Peyer's patch (tissue), 4 donors: ENCODE results near the gene GABRE. TPM values are rescaled to one million over a fixed set of nuclear protein-coding genes. Genes with fewer than 3 reads are reported as not detected.
"Not testable (repeated sequence)": the region's sequence is repeated elsewhere in the genome, so short reads cannot be mapped to it uniquely, and the experiment has no call there.

ENCODE experiments used
- DNase-seq, 3 donors: peaks; one replicate each; pipeline ENCODE4 v3.0.0-alpha.2; 2017 to 2019
- H3K27ac ChIP-seq, 4 donors: fragments of 200-600 bp; sonication (generic); one replicate each; pipeline ENCODE4 v1.5.1; 2016 to 2019
- H3K27me3 ChIP-seq, 2 donors: fragments of 200-600 bp; sonication (generic); one replicate each; pipeline ENCODE4 v1.5.1; 2019
- H3K36me3 ChIP-seq, 3 donors: fragments of 200-600 bp; sonication (generic); one replicate each; pipeline ENCODE4 v1.5.1; 2016 to 2019
- H3K4me1 ChIP-seq, 4 donors: fragments of 200-600 bp; sonication (generic); one replicate each; pipeline ENCODE4 v1.5.1; 2016 to 2019
- H3K4me3 ChIP-seq, 4 donors: fragments of 200-600 bp; sonication (generic); 1 replicate in 3 of 4; 2 replicates in 1 of 4; pipeline ENCODE4 v1.5.1; 2016 to 2019; ENCODE audit warnings: mild to moderate bottlenecking in 1 of 4
- H3K9me3 ChIP-seq, 4 donors: fragments of 200-600 bp; sonication (generic); one replicate each; pipeline ENCODE4 v1.5.1; 2016 to 2019; ENCODE audit warnings: mild to moderate bottlenecking in 1 of 4
- POLR2A ChIP-seq, 2 donors: fragments of 450-650 bp; IDR thresholded peaks; one replicate each; pipeline ENCODE4 v1.5.1; 2017; ENCODE audit warnings: antibody characterized with exemption in 2 of 2, mild to moderate bottlenecking in 2 of 2, moderate library complexity in 2 of 2
- total RNA-seq, 4 donors: library from RNA; depleted of rRNA; stranded (reverse); fragments of >200 nt; gene quantifications; one replicate each; pipeline ENCODE4 v1.1.0, GENCODE V29; 2016
- TF ChIP-seq, protein P1 (sequence below), 6 experiments: fragments of 450-650 bp in 4 of 6; fragments of 200-600 bp in 2 of 6; sonication (generic) in 1 of 6; IDR thresholded peaks; one replicate each; pipeline ENCODE4 v1.5.1; 2017 to 2019; ENCODE audit warnings: antibody characterized with exemption in 6 of 6, mild to moderate bottlenecking in 3 of 6, moderate library complexity in 1 of 6

The GABRE gene
- total RNA-seq, 4 donors from 2014 or later = 59.4 to 207 (median 126) TPM

DNA sequence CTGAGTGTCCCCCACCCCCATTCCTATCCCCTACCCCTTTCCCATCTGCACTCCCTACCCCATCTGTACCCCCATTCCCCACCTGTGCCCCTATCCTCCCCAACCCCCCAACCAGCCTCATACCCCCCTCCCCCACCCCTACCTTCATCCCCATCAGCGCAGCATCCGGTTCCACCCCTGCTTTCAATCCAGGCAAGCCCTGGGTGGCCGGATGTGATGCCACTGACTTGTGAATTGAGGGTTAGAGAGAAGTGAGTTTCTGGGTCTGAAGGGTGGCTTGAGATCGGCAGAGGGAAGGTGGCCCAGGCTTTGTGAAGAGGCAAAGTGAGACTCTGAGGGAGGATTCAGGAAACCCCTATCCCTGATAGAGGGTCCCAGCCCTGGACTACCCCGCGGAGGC, 53.9 kb downstream of the GABRE start:
- H3K4me1 ChIP-seq = no peaks in the 10 kb centered on the region
- TF ChIP-seq, protein P1, sequence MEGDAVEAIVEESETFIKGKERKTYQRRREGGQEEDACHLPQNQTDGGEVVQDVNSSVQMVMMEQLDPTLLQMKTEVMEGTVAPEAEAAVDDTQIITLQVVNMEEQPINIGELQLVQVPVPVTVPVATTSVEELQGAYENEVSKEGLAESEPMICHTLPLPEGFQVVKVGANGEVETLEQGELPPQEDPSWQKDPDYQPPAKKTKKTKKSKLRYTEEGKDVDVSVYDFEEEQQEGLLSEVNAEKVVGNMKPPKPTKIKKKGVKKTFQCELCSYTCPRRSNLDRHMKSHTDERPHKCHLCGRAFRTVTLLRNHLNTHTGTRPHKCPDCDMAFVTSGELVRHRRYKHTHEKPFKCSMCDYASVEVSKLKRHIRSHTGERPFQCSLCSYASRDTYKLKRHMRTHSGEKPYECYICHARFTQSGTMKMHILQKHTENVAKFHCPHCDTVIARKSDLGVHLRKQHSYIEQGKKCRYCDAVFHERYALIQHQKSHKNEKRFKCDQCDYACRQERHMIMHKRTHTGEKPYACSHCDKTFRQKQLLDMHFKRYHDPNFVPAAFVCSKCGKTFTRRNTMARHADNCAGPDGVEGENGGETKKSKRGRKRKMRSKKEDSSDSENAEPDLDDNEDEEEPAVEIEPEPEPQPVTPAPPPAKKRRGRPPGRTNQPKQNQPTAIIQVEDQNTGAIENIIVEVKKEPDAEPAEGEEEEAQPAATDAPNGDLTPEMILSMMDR (IDR thresholded peaks at IDR 0.05) = no peak
- TF ChIP-seq POLR2A (IDR thresholded peaks at IDR 0.05) = no peak
- no peaks in the 10 kb centered on the region for H3K9me3 ChIP-seq
- H3K27me3 ChIP-seq = no peaks in the 10 kb centered on the region
- no peak for DNase-seq
- H3K36me3 ChIP-seq = no peaks in the 10 kb centered on the region
- H3K27ac ChIP-seq = no peak overlapping the region
- H3K4me3 ChIP-seq = no peak overlapping the region

DNA sequence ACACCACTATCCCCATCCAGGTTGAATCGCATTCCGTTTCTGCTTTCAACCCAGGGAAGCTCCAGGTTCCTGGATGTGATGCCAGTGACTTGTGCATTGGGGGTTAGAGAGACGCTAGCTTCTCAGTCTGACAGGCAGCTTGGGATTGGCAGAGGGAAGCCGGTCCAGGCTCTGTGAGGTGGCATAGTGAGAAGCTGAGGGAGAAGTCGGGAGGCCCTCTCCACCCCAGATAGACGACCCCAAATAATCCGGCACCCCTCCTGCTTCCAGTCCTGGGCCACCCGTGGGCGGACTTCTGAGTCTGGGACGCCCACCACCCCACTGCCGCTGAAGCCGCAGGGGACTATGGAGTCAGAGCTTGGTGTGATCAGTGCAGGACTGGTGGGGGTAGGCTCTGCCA, 54.4 kb downstream of the GABRE start:
- Histone ChIP-seq H3K27ac (no peak overlapping the region), H3K27me3 (no peaks in the 10 kb centered on the region), H3K4me1 (no peaks in the 10 kb centered on the region), H3K9me3 (no peaks in the 10 kb centered on the region), H3K36me3 (no peaks in the 10 kb centered on the region), H3K4me3 (no peak overlapping the region)
- no peak for DNase-seq
- TF ChIP-seq, protein P1 (IDR thresholded peaks at IDR 0.05) = no peak
- TF ChIP-seq POLR2A (IDR thresholded peaks at IDR 0.05) = no peak

DNA sequence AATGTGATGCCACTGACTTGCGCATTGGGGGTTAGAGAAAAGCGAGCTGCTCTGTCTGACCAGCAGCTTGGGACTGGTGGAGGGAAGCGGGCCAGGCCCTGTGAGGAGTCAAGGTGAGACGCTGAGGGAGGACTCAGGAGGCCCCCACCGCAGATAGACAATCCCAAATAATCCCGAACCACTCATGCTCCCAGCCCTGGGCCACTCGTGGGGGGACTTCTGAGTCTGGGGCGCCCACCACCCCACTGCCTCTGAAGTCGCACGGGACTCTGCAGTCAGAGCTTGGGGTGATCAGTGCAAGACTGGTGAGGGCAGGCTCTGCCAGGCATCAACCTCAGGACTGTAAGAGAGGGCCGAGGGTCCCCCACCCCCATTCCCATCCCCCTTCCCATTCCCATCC, 54.9 kb downstream of the GABRE start:
- TF ChIP-seq POLR2A (IDR thresholded peaks at IDR 0.05) = no peak
- TF ChIP-seq, protein P1 (IDR thresholded peaks at IDR 0.05) = no peak
- DNase-seq = no peak
- H3K27me3 ChIP-seq = no peaks in the 10 kb centered on the region

DNA sequence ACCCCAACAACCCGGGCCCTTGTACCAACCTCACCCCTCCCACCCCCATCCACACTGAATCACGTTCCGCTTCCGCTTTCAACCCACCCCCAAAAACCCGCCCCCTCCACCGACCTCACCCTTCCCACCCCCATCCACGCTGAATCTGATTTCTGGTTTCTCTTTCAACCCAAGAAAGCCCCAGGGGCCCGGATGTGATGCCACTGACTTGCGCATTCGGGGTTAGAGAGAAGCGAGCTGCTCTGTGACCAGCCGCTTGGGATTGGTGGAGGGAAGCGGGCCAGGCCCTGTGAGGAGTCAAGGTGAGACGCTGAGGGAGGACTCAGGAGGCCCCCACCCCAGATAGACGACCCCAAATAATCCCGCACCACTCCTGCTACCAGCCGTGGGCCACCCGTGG, 55.7 kb downstream of the GABRE start:
- not testable (repeated sequence) for H3K27me3 ChIP-seq, H3K4me3 ChIP-seq, H3K9me3 ChIP-seq, H3K27ac ChIP-seq, H3K4me1 ChIP-seq, DNase-seq, H3K36me3 ChIP-seq

More for the DNA sequence above, 54.9 kb downstream of the GABRE start:
- H3K36me3 ChIP-seq = no peaks in the 10 kb centered on the region
- no peaks in the 10 kb centered on the region for H3K4me1 ChIP-seq
- H3K27ac ChIP-seq = no peak overlapping the region
- no peak overlapping the region for H3K4me3 ChIP-seq
- no peaks in the 10 kb centered on the region for H3K9me3 ChIP-seq

DNA sequence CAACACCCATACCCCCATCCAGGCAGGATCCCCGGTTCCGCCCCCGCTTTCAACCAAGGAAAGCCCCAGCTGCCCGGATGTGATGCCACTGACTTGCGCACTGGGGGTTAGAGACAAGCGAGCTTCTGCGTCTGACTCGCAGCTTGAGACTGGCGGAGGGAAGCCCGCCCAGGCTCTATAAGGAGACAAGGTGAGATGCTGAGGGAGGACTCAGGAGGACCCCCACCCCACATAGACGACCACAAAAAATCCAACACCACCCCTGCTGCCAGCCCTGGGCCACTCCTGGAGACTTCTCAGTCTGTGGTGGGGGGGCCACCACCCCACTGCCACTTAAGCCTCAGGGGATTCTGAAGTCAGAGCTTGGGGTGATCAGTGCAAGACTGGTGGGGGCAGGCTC, 61.7 kb downstream of the GABRE start, which contains the start of gene MAGEA4:
TSS of gene MAGEA4 (plus strand) at position 110 of the 400 bp plus-strand sequence. CDS start 10,776 bp downstream, outside the sequence.
- no peak within 1 kb of the TSS for H3K4me3 ChIP-seq
- no peaks in the 10 kb centered on the region for H3K36me3 ChIP-seq
- no peak for TF ChIP-seq POLR2A (IDR thresholded peaks at IDR 0.05)
- TF ChIP-seq, protein P1 (IDR thresholded peaks at IDR 0.05) = no peak
- H3K27ac ChIP-seq = no peak within 1 kb of the TSS
- H3K9me3 ChIP-seq = no peaks in the 10 kb centered on the region
- H3K4me1 ChIP-seq = no peaks in the 10 kb centered on the region
- no peak for DNase-seq
- H3K27me3 ChIP-seq = no peaks in the 10 kb centered on the region

DNA sequence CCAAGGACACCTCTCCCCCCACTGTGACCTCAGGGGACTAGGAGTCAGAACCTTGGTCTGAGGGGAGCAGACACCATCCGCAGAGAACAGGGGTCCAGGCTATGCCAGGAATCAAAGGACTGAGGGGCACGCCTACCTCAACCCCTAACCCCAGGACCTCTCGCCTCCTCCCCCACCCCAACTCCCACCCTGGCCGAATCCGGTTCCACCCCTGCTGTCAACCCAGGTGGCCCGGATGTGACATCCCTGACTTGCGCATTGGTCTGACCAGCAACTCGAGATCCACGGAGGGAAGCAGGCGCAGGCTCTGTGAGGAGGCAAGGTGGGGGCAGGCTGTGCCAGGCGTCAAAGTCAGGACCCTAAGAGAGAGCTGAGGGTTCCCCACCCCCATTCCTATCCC, 62.3 kb downstream of the GABRE start:
- H3K27ac ChIP-seq = no peak overlapping the region
- no peaks in the 10 kb centered on the region for H3K36me3 ChIP-seq
- DNase-seq = no peak
- no peaks in the 10 kb centered on the region for H3K4me1 ChIP-seq
- no peaks in the 10 kb centered on the region for H3K9me3 ChIP-seq
- TF ChIP-seq POLR2A (IDR thresholded peaks at IDR 0.05) = no peak
- TF ChIP-seq, protein P1 (IDR thresholded peaks at IDR 0.05) = no peak
- H3K27me3 ChIP-seq = no peaks in the 10 kb centered on the region
- no peak overlapping the region for H3K4me3 ChIP-seq
